Ectodermal cell (in vitro differentiated cells): ENCODE measurements around the gene PRRG1.
"Not testable (repeated sequence)": the region's sequence is repeated elsewhere in the genome, so short reads cannot be mapped to it uniquely, and the experiment has no call there.

Source experiments
- H3K27ac ChIP-seq: 2 replicates; pipeline ENCODE4 v1.7.0; 2013; ENCODE audit warnings: mild to moderate bottlenecking, low read depth, low read length; ENCODE audit not compliant: insufficient read depth, poor library complexity, severe bottlenecking
- H3K27me3 ChIP-seq: 2 replicates; pipeline ENCODE4 v1.7.0; 2013; ENCODE audit warnings: mild to moderate bottlenecking, low read length; ENCODE audit not compliant: insufficient read depth, control insufficient read depth, poor library complexity, severe bottlenecking
- H3K36me3 ChIP-seq: one replicate; pipeline ENCODE4 v1.7.0; 2013; ENCODE audit warnings: low read length; ENCODE audit not compliant: control insufficient read depth, insufficient read depth
- H3K4me1 ChIP-seq: one replicate; pipeline ENCODE4 v1.7.0; 2013; ENCODE audit warnings: low read length; ENCODE audit not compliant: control insufficient read depth, insufficient read depth
- H3K4me3 ChIP-seq: 2 replicates; pipeline ENCODE4 v1.7.0; 2013; ENCODE audit warnings: low read depth, low read length, control low read depth; ENCODE audit not compliant: insufficient read depth
- H3K9me3 ChIP-seq: 2 replicates; pipeline ENCODE4 v1.7.0; 2013; ENCODE audit warnings: mild to moderate bottlenecking, low read length, moderate library complexity; ENCODE audit not compliant: control insufficient read depth
- WGBS, 2 experiments: methylation state at CpG; one replicate each; pipeline ENCODE4 v1.1.7; 2013; ENCODE audit warnings: missing lambda C conversion rate in 2 of 2; 5-methylcytosine and 5-hydroxymethylcytosine counted together

Gene PRRG1

DNA sequence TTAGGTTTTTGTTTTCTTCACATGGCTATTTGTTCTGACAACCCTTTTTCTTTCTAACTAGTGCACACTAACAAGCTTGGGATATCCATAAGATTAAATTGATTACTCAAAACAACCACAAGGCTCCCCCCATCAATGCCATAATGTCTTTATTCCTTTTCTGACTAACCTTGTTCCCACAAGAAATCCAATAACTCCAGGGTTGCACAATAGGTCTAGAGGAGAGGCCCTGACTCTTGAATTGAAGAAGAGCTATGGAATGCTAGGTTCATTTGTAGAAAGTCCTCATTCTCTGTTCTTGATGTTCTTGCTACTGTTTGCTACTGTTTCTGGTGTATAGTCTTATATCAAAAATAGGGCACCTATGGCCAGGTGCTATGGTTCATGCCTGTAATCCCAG, 71.0 kb downstream of the PRRG1 start:
- no peak overlapping the region for H3K4me3 ChIP-seq
- H3K36me3 ChIP-seq = no peaks in the 10 kb centered on the region
- H3K27ac ChIP-seq = no peak overlapping the region
- H3K27me3 ChIP-seq = no peaks in the 10 kb centered on the region
- no peaks in the 10 kb centered on the region for H3K4me1 ChIP-seq
- no peaks in the 10 kb centered on the region for H3K9me3 ChIP-seq

DNA sequence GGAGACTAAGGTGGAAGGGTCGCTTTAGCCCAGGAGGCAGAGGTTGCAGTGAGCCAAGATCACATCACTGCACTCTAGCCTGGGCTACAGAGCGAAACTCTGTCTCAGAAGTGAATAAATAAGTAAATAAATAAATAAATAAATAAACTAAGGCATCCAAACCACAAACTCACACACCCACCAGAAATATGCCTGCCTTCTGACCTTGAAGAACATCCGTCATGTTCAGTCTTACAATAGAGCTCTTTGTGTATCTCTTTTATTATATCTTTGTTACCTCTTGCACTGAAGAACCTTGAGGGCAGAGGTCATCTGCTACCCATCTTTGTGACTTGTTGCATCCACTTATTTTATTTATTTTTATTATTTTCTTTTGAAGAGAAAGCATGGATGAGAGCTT, 71.6 kb downstream of the PRRG1 start:
- 94 to 100% methylated on average over 1 to 2 of the region's 3 CpGs for WGBS, 2 experiments
- Histone ChIP-seq H3K4me3 (no peak overlapping the region), H3K36me3 (no peaks in the 10 kb centered on the region), H3K27ac (no peak overlapping the region), H3K9me3 (no peaks in the 10 kb centered on the region), H3K4me1 (no peaks in the 10 kb centered on the region), H3K27me3 (no peaks in the 10 kb centered on the region)

DNA sequence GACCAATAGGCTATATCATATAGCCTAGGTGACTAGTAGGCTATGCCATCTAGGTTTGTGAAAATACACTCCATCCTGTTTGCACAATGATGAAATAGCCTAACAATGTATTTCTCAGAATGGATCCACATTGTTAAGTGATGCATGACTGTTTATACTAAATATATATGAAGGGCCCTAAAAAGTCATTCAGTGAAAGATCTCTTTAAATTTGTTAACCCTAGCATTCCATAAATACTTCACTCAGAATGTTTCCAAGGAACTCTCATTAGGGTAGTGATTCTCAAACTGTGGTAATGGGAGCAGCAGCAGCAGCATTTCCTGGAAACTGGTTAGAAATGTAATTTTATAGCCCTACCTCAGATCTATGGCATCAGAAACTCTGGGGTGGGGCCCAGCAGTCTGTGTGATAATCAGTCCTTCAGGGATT, 74.9 kb downstream of the PRRG1 start:
- H3K27ac ChIP-seq = no peak overlapping the region
- H3K9me3 ChIP-seq = no peaks in the 10 kb centered on the region
- no peaks in the 10 kb centered on the region for H3K27me3 ChIP-seq
- H3K4me1 ChIP-seq = no peaks in the 10 kb centered on the region
- no peaks in the 10 kb centered on the region for H3K36me3 ChIP-seq
- H3K4me3 ChIP-seq = no peak overlapping the region

DNA sequence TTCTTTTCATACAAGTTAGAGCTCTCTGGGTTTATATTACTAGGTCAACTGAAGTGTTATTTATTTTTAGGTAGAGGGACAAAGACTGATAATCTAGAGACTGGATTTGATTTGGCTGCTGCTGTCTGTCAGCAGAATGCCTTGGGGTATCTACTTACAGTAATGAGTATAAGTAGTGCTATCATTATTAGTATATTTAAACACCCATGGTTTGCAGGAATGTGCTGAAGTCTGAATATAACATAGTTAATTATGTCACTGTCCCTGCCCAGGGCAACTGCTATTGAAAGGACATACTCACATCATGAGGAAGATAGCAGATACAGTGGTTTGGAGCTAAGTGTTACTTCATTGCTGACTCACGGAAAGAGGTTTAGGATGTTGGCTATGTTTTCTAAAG, 76.2 kb downstream of the PRRG1 start:
- Histone ChIP-seq H3K9me3 (no peaks in the 10 kb centered on the region), H3K4me3 (no peak overlapping the region), H3K27ac (no peak overlapping the region), H3K4me1 (no peaks in the 10 kb centered on the region), H3K36me3 (no peaks in the 10 kb centered on the region), H3K27me3 (no peaks in the 10 kb centered on the region)
- 88 to 100% methylated on average over 1 of the region's 1 CpG for WGBS, 2 experiments

DNA sequence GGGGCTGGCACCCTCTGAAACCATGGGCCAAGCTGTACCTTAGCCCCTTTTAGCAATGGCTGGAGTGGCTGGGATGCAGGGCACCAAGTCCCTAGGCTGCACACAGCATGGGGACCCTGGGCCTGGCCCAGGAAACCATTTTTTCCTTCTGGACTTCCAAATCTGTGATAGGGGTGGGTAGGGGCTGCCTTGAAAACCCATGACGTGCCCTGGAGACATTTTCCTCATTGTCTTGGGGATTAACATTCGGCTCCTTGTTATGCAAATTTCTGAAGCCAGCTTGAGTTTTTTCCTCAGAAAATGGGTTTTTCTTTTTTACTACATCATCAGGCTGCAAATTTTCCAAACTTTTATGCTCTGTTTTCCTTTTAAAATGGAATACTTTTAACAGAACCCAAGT, 79.8 kb downstream of the PRRG1 start:
- H3K9me3 ChIP-seq, H3K4me1 ChIP-seq, H3K27ac ChIP-seq, H3K36me3 ChIP-seq, H3K4me3 ChIP-seq, H3K27me3 ChIP-seq: not testable (repeated sequence)
- WGBS, 2 experiments = 31 to 33% methylated on average over 2 of the region's 2 CpGs

DNA sequence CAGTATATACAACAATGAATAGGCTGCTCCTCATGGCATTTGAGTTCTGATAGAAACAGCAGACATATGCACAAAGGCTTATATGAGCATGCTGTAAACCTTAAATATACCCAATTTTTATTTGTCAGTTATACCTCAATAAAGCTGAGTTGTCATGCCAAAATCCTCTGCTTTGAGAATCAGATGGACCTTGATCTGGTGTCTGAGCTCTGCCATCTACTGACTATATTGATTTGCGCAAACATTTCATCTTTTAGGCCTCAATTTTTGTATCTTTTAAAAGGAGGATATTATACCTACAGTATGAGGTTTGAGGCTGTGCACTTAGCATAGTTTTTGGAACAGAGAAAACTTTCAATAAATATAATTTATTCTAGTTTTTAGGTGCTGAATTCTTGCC, 85.2 kb downstream of the PRRG1 start:
- Histone ChIP-seq H3K4me1 (no peaks in the 10 kb centered on the region), H3K9me3 (no peaks in the 10 kb centered on the region), H3K27ac (no peak overlapping the region), H3K36me3 (no peaks in the 10 kb centered on the region), H3K4me3 (no peak overlapping the region), H3K27me3 (no peaks in the 10 kb centered on the region)
- WGBS, 2 experiments = no CpG with 5 or more reads among the region's 1 CpG

DNA sequence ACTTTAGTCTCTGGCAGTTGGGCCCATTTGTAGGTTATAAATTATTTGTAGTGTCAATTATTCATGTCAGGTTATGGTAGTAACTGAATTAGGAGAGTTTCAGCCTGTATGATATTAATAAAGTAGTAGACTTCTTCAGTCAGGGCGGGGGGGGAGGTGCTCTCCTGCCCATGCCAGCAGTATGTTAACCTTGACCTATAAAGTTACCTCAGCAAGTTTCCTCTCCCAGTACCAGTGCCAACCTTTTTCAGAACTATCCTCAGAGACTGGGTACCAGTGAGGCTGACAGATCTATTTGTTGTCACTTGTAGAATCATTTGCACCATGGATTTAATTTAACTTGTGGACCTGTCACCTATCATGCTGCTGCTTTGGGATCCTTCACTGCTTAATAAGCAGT, 88.0 kb downstream of the PRRG1 start:
- Histone ChIP-seq H3K9me3 (no peaks in the 10 kb centered on the region), H3K27me3 (no peaks in the 10 kb centered on the region), H3K36me3 (no peaks in the 10 kb centered on the region), H3K4me1 (no peaks in the 10 kb centered on the region), H3K27ac (no peak overlapping the region), H3K4me3 (no peak overlapping the region)
- WGBS, 2 experiments = 73 to 100% methylated on average over 1 of the region's 1 CpG

DNA sequence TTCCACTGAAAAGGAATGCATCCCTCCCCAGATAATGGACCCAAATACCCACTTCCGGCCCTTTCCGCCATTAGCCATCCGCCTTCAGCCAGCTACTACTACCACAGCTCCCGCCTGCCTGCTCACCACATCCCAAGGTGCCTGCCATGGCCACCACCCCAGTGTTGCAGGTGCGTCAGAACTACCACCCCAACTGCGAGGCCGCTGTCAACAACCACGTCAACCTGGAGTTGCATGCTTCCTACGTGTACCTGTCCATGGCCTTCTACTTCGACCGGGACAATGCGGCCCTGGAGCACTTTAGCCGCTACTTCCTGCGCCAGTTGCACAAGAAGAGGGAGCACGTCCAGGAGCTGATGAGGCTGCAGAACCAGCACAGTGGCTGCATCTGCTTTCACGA, 92.2 kb downstream of the PRRG1 start:
- WGBS, 2 experiments = 95 to 97% methylated on average over 16 of the region's 16 CpGs
- Histone ChIP-seq H3K27me3 (no peaks in the 10 kb centered on the region), H3K4me3 (no peak overlapping the region), H3K4me1 (no peaks in the 10 kb centered on the region), H3K9me3 (no peaks in the 10 kb centered on the region), H3K36me3 (no peaks in the 10 kb centered on the region), H3K27ac (no peak overlapping the region)

DNA sequence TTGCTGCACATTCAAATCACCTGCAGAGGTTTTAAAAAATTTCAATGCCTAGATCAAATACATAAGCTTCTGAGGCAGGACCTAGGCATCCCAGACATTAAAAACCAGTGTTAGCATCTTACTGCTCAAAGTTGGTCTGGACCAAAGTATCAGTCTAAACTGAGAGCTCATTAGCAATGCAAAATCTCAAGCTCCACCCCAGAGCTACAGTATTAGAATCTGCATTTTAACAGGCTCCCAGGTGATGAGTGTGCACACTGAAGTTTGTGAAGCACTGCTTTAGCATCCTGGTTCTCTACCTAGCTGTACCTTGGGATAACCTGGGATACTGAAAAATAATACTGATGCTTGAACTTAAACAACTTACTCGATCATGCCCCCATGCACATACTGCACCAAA, 96.0 kb downstream of the PRRG1 start:
- Histone ChIP-seq H3K4me1 (no peaks in the 10 kb centered on the region), H3K27me3 (no peaks in the 10 kb centered on the region), H3K27ac (no peak overlapping the region), H3K4me3 (no peak overlapping the region), H3K9me3 (no peaks in the 10 kb centered on the region), H3K36me3 (no peaks in the 10 kb centered on the region)
- 86 to 90% methylated on average over 1 of the region's 1 CpG for WGBS, 2 experiments

DNA sequence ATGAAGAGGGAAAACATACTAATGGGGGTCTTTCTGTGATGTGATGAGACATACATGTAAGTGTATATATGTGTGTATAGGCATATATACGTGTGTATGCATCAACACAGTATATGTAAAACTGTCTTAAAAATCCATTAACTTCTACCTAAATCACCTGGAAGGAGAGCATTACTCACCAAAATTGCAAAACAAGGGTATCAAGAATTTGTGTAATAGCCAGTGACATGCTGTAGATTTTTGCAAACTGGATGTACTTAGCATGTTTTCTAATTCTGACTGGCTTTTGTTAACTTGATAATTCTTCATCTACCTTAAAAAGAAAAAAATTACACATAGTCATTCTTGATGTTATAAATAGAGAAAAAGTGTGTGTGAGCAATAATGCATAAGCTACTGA, 104.7 kb downstream of the PRRG1 start:
- H3K4me3 ChIP-seq = no peak overlapping the region
- H3K27me3 ChIP-seq = no peaks in the 10 kb centered on the region
- no CpG with 5 or more reads among the region's 1 CpG for WGBS, 2 experiments
- H3K4me1 ChIP-seq = no peaks in the 10 kb centered on the region
- no peaks in the 10 kb centered on the region for H3K9me3 ChIP-seq
- H3K27ac ChIP-seq = no peak overlapping the region
- no peaks in the 10 kb centered on the region for H3K36me3 ChIP-seq

DNA sequence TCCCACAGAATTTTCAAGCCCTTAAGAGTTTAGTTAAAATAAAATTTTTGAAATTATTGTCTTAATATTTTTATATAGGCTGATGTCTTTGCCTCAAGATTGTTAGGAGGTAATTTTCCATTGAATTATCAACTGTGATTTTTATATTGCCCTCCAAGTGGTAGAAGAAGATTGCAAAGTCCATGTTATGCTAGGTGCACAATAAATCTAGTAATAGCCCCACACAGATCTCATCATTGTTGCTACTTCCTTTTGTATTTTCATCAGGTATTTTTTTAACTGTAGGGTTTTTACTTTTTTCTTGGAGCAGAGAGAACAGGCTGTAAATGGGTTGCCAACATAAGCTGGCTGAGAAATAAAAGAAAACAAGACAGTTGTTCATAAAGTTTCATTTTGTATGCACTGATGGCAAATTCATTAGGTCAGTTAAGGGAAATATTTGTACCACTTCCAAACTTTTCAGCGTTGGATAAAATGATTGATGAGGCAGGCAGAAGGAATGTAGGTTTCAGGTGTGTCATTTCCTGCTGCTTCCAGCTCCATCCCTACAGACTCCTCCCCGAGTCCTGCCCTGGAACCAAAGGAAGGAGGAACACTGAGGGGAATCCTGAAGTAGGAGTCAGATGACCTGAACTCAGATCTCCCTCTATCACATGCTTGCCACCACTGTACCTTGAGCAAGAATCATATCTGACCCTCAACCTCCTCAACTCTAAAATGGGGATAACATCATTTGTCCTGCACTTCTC, 105.5 kb downstream of the PRRG1 start:
- Histone ChIP-seq H3K4me3 (no peak overlapping the region), H3K27me3 (no peaks in the 10 kb centered on the region), H3K9me3 (no peaks in the 10 kb centered on the region), H3K27ac (no peak overlapping the region), H3K4me1 (no peaks in the 10 kb centered on the region), H3K36me3 (no peaks in the 10 kb centered on the region)
- WGBS, 2 experiments = 69 to 71% methylated on average over 1 to 2 of the region's 2 CpGs
